ENCODE measurements around the gene SPATS2L. TPM values are rescaled to one million over a fixed set of nuclear protein-coding genes. Genes with fewer than 3 reads are reported as not detected.

Gene SPATS2L
- total and polyA plus RNA-seq, 12 donors = 16.7 to 68.8 (median 43.6) TPM

DNA sequence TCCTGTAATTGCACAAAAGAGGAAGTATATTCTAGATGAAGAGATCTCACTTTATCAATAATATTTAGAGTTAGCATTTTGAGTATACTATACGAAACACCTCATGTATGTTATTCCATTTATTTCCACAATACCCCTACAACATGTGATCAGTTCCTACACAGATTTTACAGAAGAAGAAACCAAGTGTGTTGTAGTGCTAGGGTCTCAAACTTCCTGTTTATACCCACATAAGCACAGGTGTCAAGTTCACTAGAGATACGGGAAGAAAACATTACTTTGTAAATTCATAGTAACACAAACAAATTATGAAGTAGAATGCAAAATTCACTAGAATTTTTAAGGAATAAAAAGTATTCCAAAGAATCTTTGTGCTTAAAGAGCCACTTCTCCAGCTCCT lies 157.0 kb downstream of the SPATS2L start:
- Histone ChIP-seq H3K36me3 (replicated peaks in 1 of 2) (peaks cover 0 to 2% of the 10 kb centered on the region in 2 donors), H3K4me1 (replicated peaks in 1 of 2) (peaks cover 0 to 13% of the 10 kb centered on the region in 2 donors), H3K27ac (no peak overlapping the region), H3K4me3 (no peak overlapping the region), H3K9me3 (replicated peaks in 1 of 3) (no peaks in the 10 kb centered on the region), H3K27me3 (no peaks in the 10 kb centered on the region)
- DNase-seq = no peak
- TF ChIP-seq, protein P1, sequence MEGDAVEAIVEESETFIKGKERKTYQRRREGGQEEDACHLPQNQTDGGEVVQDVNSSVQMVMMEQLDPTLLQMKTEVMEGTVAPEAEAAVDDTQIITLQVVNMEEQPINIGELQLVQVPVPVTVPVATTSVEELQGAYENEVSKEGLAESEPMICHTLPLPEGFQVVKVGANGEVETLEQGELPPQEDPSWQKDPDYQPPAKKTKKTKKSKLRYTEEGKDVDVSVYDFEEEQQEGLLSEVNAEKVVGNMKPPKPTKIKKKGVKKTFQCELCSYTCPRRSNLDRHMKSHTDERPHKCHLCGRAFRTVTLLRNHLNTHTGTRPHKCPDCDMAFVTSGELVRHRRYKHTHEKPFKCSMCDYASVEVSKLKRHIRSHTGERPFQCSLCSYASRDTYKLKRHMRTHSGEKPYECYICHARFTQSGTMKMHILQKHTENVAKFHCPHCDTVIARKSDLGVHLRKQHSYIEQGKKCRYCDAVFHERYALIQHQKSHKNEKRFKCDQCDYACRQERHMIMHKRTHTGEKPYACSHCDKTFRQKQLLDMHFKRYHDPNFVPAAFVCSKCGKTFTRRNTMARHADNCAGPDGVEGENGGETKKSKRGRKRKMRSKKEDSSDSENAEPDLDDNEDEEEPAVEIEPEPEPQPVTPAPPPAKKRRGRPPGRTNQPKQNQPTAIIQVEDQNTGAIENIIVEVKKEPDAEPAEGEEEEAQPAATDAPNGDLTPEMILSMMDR (IDR thresholded peaks at IDR 0.05) = no peak
- TF ChIP-seq POLR2A (IDR thresholded peaks at IDR 0.05) = no peak
- 88 to 91% (median 89%) methylated on average over 2 of the region's 2 CpGs for WGBS, 4 donors
- intact Hi-C loops (cut with DNase I) = no loop called here

DNA sequence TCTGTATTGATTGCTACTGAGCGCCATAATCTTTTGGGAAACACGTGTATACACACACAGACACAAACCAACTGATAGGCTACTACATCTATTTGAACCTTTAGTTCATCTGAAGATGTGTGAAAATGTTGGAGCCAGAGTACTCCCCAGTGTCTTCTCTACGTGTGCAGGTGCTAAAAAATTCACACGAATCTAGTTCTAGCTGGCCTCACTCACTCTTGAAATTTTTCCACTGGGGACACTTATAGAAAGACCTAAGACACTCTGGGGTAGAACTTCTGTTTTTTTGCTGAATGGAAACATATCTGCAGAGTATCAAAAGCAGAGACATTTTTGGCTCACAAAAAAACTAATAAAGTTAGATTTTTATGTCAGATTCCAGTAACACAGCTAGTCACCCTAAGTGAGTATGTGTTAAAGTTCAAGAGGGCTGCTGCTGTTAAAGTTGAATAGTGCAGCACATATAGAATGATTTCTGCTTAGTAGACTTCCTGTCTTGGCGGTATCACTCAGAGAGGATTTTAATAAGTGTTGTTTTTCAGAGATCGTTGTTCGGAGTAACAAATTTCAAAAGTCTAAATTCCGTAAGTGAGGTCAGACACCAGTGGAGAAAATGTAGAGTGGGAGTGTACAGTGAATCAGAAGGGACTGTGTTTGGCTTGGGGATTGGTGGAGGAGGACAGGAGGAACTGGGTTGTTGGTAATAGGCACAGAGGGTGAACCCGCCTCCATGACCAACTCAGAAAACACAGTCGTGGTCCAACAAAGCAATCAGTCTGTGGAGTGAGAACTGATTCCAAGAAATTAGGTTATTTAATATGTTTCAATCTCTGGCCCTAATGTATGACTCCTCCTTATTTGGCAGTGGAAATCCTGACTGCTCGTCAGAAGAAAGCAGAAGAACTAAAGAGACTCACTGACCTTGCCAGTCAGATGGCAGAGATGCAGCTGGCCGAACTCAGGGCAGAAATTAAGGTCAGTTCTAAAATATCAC lies 160.2 kb downstream of the SPATS2L start:
- Histone ChIP-seq H3K9me3 (replicated peaks in 1 of 3) (no peaks in the 10 kb centered on the region), H3K27ac (peak overlapping the region in 4 of 5 donors; percentile 39 to 80 (median 70)), H3K4me1 (replicated peaks in 1 of 2) (peaks cover 0 to 13% of the 10 kb centered on the region in 2 donors), H3K36me3 (replicated peaks in 1 of 2) (peaks cover 0 to 11% of the 10 kb centered on the region in 2 donors), H3K27me3 (no peaks in the 10 kb centered on the region), H3K4me3 (peak overlapping the region in 2 of 4 donors; percentile 0 to 27)
- 46 to 56% (median 52%) methylated on average over 12 of the region's 12 CpGs for WGBS, 4 donors
- TF ChIP-seq POLR2A (IDR thresholded peaks at IDR 0.05) = no peak
- TF ChIP-seq, protein P1 (IDR thresholded peaks at IDR 0.05) = no peak
- peak; percentile 37 to 84 (median 72) for DNase-seq
- intact Hi-C loops (cut with DNase I) = no loop called here

DNA sequence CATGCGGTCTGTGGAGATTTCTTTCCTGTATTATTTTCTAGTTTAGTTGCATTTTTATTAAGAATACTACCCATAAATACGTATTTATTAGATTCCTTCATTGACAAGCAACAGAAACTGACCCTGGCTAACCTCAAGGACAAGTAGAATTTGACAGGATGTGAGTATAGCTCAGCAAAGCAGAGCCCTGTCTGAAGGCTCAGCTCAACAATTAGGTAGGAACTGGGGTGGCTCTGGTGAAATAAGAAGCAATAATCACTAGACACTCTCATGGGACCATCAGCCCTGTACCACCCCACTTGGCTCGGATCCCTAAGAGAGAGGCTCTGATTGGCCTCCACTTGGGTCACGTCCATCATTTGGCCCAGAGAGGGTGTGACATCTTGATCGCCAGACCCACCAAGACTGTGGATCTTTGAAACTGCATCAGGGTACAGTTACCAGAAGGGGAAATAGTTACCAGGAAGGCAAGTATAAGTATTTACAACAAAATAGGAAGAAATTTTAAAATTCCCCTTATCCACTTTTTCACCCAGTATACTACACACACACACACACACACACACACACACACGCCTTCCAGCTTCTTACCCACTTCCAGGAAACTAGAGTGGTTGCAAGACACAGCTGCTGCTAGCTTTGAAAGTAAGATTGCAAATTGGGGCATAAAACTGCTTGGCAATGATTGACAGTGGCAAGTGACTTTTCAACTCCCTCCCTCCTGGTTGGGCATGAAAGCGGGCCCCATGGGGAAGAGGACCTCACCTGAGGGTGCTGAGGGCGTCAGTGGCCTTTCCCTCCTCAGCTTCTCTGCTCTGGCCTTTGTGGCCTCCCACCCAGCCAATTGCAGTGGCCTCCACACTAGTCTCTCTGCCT lies 161.6 kb downstream of the SPATS2L start:
- H3K36me3 ChIP-seq (replicated peaks in 1 of 2) = peaks cover 0 to 14% of the 10 kb centered on the region in 2 donors
- intact Hi-C loops (cut with DNase I) = no loop called here
- H3K27me3 ChIP-seq = no peaks in the 10 kb centered on the region
- peaks cover 0 to 13% of the 10 kb centered on the region in 2 donors for H3K4me1 ChIP-seq (replicated peaks in 1 of 2)
- peak overlapping the region in 2 of 5 donors; percentile 74 to 80 for H3K27ac ChIP-seq
- 76 to 84% (median 82%) methylated on average over 7 to 8 of the region's 8 CpGs for WGBS, 4 donors
- H3K4me3 ChIP-seq = no peak overlapping the region
- TF ChIP-seq POLR2A (IDR thresholded peaks at IDR 0.05) = no peak
- TF ChIP-seq, protein P1 (IDR thresholded peaks at IDR 0.05) = no peak
- no peak for DNase-seq
- no peaks in the 10 kb centered on the region for H3K9me3 ChIP-seq (replicated peaks in 1 of 3)

All from adrenal gland (tissue), 12 donors.